Suprapubic skin (tissue), 4 donors: ENCODE data around the gene B3GNT5. TPM values are rescaled to one million over a fixed set of nuclear protein-coding genes. Genes with fewer than 3 reads are reported as not detected.

Experiments
- DNase-seq, 2 donors: peaks; one replicate each; pipeline ENCODE4 v3.0.0-alpha.2; 2019; ENCODE audit warnings: low spot score in 2 of 2
- H3K27ac ChIP-seq: fragments of 200-600 bp; sonication (generic); one replicate; pipeline ENCODE4 v1.5.1; 2019
- H3K27me3 ChIP-seq: fragments of 200-600 bp; sonication (generic); one replicate; pipeline ENCODE4 v1.5.1; 2019
- H3K36me3 ChIP-seq: fragments of 200-600 bp; sonication (generic); one replicate; pipeline ENCODE4 v1.5.1; 2019
- H3K4me1 ChIP-seq: fragments of 200-600 bp; sonication (generic); one replicate; pipeline ENCODE4 v1.5.1; 2019
- H3K4me3 ChIP-seq: fragments of 200-600 bp; sonication (generic); one replicate; pipeline ENCODE4 v1.5.1; 2019; ENCODE audit warnings: mild to moderate bottlenecking
- H3K9me3 ChIP-seq: fragments of 200-600 bp; sonication (generic); one replicate; pipeline ENCODE4 v1.5.1; 2019
- CTCF ChIP-seq, 2 donors: fragments of 200-600 bp in 1 of 2; fragments of 450-650 bp in 1 of 2; sonication (generic) in 1 of 2; IDR thresholded peaks; one replicate each; pipeline ENCODE4 v1.5.1; 2016 to 2019; ENCODE audit warnings: antibody characterized with exemption in 2 of 2, mild to moderate bottlenecking in 1 of 2, moderate library complexity in 1 of 2
- EP300 ChIP-seq: sonication (generic); formaldehyde crosslinking; IDR thresholded peaks from one replicate; pipeline ENCODE4 v1.6.1; 2017; ENCODE audit warnings: antibody characterized with exemption
- POLR2A ChIP-seq, 2 donors: fragments of 450-650 bp; IDR thresholded peaks; one replicate each; pipeline ENCODE4 v1.6.1; 2017; ENCODE audit warnings: antibody characterized with exemption in 2 of 2, mild to moderate bottlenecking in 2 of 2, moderate library complexity in 2 of 2
- POLR2AphosphoS5 ChIP-seq, 3 donors: sonication (generic); formaldehyde crosslinking; IDR thresholded peaks; one replicate each; pipeline ENCODE4 v1.6.1; 2017; ENCODE audit warnings: antibody characterized with exemption in 3 of 3
- WGBS: methylation state at CpG from one replicate; pipeline ENCODE4 v1.1.5; 2018; 5-methylcytosine and 5-hydroxymethylcytosine counted together
- total RNA-seq, 4 donors: library from RNA; depleted of rRNA; stranded (reverse); fragments of >200 nt; gene quantifications; one replicate each; pipeline ENCODE4 v1.1.0, GENCODE V29; 2016

Gene B3GNT5
- total RNA-seq, 4 donors from 2014 or later: 14.6 to 30.8 (median 27.5) TPM

- peak overlapping the region; percentile 97 for H3K4me3 ChIP-seq
- peaks cover 20% of the 10 kb centered on the region for H3K4me1 ChIP-seq
- H3K36me3 ChIP-seq: no peaks in the 10 kb centered on the region
- WGBS: 0% methylated on average over 2 of the region's 111 CpGs
- H3K27me3 ChIP-seq: no peaks in the 10 kb centered on the region
- peak overlapping the region; percentile 97 for H3K27ac ChIP-seq
- H3K9me3 ChIP-seq: no peaks in the 10 kb centered on the region
- TF ChIP-seq POLR2AphosphoS5 (IDR thresholded peaks at IDR 0.05): peak in 2 of 3 donors; percentile 51 to 72
- TF ChIP-seq POLR2A (IDR thresholded peaks at IDR 0.05): no peak
- DNase-seq: peak; percentile 87 to 89
These were observed 754 bp downstream of the B3GNT5 start for GRCh38 chr3:183253528-183254486.

- peaks cover 20% of the 10 kb centered on the region for H3K4me1 ChIP-seq
- no peaks in the 10 kb centered on the region for H3K9me3 ChIP-seq
- H3K36me3 ChIP-seq: no peaks in the 10 kb centered on the region
- TF ChIP-seq CTCF (IDR thresholded peaks at IDR 0.05) (no peak), EP300 (no peak), POLR2A (IDR thresholded peaks at IDR 0.05) (no peak), POLR2AphosphoS5 (IDR thresholded peaks at IDR 0.05) (no peak)
- no peaks in the 10 kb centered on the region for H3K27me3 ChIP-seq
- DNase-seq: no peak
- peak overlapping the region; percentile 97 for H3K4me3 ChIP-seq
- peak overlapping the region; percentile 97 for H3K27ac ChIP-seq
- 19% methylated on average over 28 of the region's 49 CpGs for WGBS
These were observed 1.7 kb downstream of the B3GNT5 start for GRCh38 chr3:183254487-183255347.

GRCh38 chr3:183255348-183255730, 2.3 kb downstream of the B3GNT5 start:
- DNase-seq: no peak
- peak overlapping the region; percentile 97 for H3K4me3 ChIP-seq
- H3K9me3 ChIP-seq: no peaks in the 10 kb centered on the region
- H3K27ac ChIP-seq: peak overlapping the region; percentile 97
- no peak for TF ChIP-seq CTCF (IDR thresholded peaks at IDR 0.05)
- TF ChIP-seq POLR2A (IDR thresholded peaks at IDR 0.05): no peak
- no peak for TF ChIP-seq POLR2AphosphoS5 (IDR thresholded peaks at IDR 0.05)
- no peak for TF ChIP-seq EP300
- no peaks in the 10 kb centered on the region for H3K36me3 ChIP-seq
- peaks cover 26% of the 10 kb centered on the region for H3K4me1 ChIP-seq
- H3K27me3 ChIP-seq: no peaks in the 10 kb centered on the region
- WGBS: 68% methylated on average over 4 of the region's 4 CpGs

GRCh38 chr3:183259087-183259486, 6.0 kb downstream of the B3GNT5 start:
- no peaks in the 10 kb centered on the region for H3K9me3 ChIP-seq
- no peak overlapping the region for H3K27ac ChIP-seq
- WGBS: 71% methylated on average over 3 of the region's 3 CpGs
- TF ChIP-seq EP300 (no peak), CTCF (IDR thresholded peaks at IDR 0.05) (no peak), POLR2AphosphoS5 (IDR thresholded peaks at IDR 0.05) (no peak), POLR2A (IDR thresholded peaks at IDR 0.05) (no peak)
- no peaks in the 10 kb centered on the region for H3K27me3 ChIP-seq
- H3K4me3 ChIP-seq: no peak overlapping the region
- no peak for DNase-seq
- H3K4me1 ChIP-seq: peaks cover 39% of the 10 kb centered on the region
- H3K36me3 ChIP-seq: no peaks in the 10 kb centered on the region

GRCh38 chr3:183259621-183260020, 6.6 kb downstream of the B3GNT5 start:
- H3K4me1 ChIP-seq: peaks cover 39% of the 10 kb centered on the region
- 63% methylated on average over 2 of the region's 2 CpGs for WGBS
- no peak for TF ChIP-seq POLR2AphosphoS5 (IDR thresholded peaks at IDR 0.05)
- TF ChIP-seq POLR2A (IDR thresholded peaks at IDR 0.05): no peak
- TF ChIP-seq CTCF (IDR thresholded peaks at IDR 0.05): no peak
- TF ChIP-seq EP300: no peak

More at GRCh38 chr3:183259621-183260020, 6.6 kb downstream of the B3GNT5 start:
- Histone ChIP-seq H3K27me3 (no peaks in the 10 kb centered on the region), H3K36me3 (no peaks in the 10 kb centered on the region), H3K9me3 (no peaks in the 10 kb centered on the region), H3K27ac (no peak overlapping the region), H3K4me3 (no peak overlapping the region)
- DNase-seq: no peak
